ENCODE measurements around the gene TAL1.
"Not testable (repeated sequence)": the region's sequence is repeated elsewhere in the genome, so short reads cannot be mapped to it uniquely, and the experiment has no call there.

Gene TAL1

DNA sequence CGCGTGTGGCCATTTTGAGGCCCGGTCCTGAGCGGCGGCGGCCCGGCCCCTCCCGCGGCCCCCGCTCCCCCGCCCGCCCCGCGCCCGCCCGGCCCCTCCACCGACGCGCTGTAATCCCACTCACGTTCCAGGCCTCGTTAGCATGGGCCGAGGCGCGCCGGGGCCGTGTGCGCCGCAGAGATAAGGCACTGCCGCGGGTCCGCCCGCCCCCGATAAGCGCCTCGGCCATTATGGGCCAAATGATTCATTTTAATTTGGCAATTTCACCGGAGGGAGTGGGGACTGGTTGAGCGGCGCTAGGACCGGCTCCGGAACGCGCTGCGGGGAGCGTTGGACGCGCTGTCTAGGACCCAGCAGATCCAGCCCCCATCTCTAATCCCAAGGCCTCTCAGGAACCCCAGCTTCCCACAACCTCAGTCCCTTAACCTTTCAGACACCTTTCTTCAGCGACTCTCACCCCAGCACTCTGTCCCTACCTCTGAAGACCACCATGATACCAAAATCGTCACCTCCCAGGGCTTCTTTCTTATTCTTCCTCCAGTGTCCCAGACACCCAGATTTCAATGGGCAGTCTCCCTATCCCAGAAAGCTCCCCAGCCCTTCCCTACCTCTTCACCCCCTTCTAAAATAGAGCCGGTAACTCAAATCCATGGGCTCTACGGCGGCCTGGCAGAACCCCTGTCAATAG, at the start of gene TAL1:
Gene TAL1, minus strand, starts transcription at position 39 of the 688 bp plus-strand sequence. CDS start 6,337 bp downstream, outside the sequence.
- in situ Hi-C loops (cut with MboI; ENCODE audit: low sequenced_read_pairs): no loop called here

DNA sequence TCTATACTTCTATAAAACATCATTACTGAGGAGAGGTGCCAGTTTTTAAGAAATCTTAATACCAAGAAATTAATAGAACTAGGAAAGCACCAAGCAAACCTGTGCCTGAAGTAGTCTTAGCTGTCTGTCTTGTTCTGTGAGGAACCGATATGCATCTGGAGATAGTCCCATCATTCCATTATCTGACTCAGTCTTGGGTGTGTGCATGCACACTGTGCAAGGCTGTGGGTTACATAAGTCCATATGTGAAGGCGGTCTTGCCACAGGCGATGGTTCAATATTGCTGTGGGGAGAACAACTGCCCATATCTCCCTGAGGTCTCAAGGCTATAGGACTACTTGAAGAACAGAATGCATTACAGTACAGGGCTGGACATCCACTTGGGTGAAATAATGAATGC, 48.1 kb upstream of the TAL1 start:
- in situ Hi-C loops (cut with MboI; ENCODE audit: low sequenced_read_pairs): no loop called here

DNA sequence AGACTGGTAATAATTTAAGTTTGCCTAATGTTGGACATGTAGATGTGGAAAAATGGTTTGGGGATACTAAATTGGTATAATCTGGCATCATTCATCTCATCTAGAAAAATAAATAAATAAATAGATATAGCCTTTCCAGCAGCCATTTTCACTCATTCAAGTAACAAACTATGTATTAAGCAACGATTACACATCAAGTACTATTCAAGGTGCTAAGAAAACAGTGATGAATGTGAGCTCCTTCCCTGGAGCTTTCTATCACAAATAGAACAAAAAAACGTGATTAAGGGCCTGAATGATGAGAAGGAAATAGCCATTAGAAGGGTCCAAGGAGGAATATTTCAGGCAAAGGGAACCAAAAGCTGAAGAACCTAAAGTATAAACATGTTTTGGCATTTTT, 44.8 kb upstream of the TAL1 start:
- in situ Hi-C loops (cut with MboI; ENCODE audit: low sequenced_read_pairs): no loop called here

DNA sequence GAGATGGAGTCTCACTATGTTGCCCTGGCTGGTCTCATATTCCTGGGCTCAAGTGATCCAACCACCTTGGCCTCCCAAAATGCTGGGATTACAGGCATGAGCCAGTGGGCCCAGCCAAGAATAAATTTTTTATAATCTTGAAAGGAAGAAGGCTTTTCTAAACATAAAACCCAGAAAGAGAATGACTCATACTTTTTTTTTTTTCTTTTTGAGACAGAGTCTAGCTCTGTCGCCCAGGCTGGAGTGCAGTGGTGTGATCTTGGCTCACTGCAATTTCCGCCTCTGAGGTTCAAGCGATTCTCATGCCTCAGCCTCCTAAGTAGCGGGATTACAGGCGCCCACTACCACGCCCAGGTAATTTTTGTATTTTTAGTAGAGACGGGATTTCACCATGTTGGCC, 43.8 kb upstream of the TAL1 start:
- in situ Hi-C loops (cut with MboI; ENCODE audit: low sequenced_read_pairs): not testable (repeated sequence)

DNA sequence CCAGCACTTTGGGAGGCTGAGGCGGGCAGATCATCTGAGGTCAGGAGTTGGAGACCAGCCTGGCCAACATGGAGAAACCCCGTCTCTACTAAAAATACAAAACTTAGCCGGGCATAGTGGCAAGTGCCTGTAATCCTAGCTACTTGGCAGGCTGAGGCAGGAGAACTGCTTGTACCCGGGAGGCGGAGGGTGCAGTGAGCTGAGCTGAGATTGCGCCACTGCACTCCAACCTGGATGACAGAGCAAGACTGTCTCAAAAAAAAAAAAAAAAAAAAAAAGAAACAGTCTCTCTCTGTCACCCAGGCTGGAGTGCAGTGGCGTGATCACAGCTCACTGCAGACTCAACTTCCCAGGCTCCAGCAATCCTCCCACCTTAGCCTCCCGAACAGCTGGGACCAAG, 33.5 kb upstream of the TAL1 start:
- in situ Hi-C loops (cut with MboI; ENCODE audit: low sequenced_read_pairs): not testable (repeated sequence)

DNA sequence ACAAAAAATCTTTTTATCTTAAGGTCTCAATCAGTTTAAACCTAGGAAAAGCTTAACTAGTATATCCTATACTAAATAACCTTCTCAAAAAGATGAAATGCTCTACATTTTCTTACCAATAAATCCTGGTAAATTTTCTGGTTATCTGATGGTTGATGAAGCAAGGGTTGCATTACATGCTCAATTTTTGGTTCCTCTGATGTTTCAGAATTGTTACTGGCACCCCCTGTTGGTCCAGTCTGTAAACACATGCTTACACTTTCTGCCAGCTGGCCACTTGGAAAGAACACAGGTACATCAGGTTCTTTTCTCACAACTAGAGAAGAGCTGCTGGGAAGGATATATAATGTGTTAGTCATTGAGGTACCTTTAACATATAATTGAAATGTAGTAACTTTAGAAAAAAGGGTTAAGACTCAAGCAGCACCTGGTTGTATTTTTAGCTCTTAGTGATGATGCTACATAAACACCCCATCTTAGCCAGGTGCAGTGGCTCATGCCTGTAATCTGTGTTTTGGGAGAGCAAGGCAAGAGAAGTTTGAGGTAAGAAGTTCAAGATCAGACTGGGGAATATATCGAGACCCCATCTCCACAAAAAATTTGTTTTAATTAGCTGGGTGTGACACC, 30.9 kb upstream of the TAL1 start:
- in situ Hi-C loops (cut with MboI; ENCODE audit: low sequenced_read_pairs): no loop called here

DNA sequence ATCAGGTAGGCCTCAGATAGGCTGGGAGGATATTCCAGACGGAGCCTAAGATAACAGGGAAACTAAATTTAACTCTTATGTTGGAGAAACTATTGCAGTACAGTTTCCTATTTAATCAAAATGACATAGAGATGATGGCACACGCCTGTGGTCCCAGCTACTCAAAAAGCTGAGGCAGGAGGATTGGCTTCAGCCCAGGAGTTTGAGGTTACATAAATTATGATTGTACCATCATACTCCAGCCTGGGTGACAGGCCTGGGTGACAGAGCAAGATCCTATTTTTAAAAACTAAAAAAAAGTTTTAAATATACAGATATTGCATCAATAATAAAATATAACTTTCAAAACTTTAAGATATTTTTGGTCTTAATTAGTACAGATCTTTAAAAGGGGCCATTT, 25.2 kb upstream of the TAL1 start:
- in situ Hi-C loops (cut with MboI; ENCODE audit: low sequenced_read_pairs): no loop called here

DNA sequence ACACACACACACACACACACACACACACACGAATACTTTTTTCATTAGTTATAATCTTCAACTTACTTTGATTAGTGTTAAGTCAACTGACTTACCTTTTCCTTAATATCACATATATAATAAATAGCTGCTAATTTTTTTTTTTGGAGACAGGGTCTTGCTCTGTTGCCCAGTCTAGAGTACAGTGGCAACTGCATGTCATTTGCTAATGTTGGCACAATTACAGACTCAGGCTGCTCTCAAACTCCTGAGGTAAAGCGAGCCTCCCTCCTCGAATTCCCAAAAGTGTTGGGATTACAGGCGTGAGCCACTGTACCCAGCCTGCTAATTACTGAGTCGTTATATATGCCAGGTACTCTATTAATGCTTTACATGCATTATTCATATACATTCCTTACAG, 20.8 kb upstream of the TAL1 start:
- in situ Hi-C loops (cut with MboI; ENCODE audit: low sequenced_read_pairs): no loop called here

DNA sequence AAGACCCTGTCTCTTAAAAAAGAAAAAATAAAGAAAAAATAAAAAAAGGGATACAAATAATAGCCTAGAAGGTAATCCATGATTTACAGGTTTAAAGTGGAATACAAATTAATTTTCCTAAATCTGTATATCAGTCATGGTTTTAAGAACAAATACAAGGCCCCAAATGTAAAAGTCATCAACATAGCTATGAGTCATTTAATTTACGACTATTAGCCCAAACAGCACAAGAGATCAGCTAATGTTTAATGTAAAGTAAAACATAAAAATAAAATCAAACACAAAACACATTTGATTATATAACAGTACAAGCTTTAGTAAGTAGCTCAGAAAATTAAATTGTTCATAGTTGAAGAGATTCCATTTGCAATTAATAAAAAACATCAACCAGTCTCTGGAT, 20.3 kb upstream of the TAL1 start:
- in situ Hi-C loops (cut with MboI; ENCODE audit: low sequenced_read_pairs): no loop called here

DNA sequence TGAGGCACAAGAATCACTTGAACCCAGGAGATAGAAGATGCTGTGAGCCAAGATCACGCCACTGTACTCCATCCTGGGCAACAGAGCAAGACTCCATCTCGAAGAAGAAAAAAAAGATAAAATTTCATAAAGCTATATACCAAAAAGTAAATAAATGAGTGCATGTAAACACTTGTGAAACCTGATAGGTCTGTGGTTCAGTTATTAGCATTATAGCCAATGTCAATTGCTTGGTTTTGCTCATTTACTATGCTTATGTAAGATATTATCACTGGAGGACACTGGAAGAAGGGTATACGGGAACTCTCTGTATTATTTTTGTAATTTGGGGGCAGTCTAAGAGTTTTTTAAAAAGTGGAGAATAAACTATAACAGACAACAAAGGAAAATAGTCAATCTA, 17.7 kb upstream of the TAL1 start:
- in situ Hi-C loops (cut with MboI; ENCODE audit: low sequenced_read_pairs): no loop called here

DNA sequence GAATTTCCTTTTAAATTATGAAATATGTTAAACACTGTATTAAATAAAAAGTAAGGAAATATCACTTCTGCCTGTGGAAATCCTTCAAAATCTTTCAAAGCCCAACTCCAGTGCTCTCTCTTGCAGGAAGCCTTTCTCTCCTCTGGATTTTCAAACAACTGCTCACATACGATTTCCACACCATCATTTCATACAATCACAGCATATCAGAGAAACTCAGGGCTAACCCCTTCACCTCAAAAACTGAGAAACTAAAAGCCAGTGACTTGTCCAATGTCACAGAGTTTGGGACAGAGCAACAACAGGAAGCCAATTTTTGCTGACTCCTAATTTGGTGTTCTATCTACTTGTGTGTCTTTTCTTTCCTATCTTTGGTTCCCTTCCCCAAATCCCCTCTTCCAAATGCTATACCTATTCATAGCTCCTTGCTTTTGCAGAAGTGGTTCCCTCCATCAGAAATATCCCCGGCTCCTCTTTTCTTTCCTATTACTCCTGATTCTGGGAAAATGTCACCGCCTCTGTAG, 12.4 kb upstream of the TAL1 start:
- in situ Hi-C loops (cut with MboI; ENCODE audit: low sequenced_read_pairs): no loop called here

DNA sequence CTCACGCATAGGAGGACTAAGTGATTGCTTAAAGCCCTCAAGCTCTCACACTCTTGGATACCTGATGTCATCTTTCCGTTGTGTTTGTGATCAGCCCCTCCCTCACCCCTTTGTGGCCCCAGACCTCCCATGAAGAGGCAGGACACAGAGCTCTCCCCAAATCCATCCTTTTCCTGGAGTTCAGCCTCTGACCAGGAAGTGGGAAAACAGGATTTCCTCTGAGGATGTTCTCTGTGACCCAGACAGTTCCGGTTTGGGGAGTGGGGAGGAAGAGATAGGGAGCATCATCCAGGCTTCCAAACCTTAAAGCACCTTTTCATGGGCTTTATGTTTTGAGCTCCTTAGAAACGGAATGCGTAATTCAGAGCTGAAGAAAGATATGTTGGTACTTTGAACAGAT, 11.9 kb upstream of the TAL1 start:
- in situ Hi-C loops (cut with MboI; ENCODE audit: low sequenced_read_pairs): no loop called here

DNA sequence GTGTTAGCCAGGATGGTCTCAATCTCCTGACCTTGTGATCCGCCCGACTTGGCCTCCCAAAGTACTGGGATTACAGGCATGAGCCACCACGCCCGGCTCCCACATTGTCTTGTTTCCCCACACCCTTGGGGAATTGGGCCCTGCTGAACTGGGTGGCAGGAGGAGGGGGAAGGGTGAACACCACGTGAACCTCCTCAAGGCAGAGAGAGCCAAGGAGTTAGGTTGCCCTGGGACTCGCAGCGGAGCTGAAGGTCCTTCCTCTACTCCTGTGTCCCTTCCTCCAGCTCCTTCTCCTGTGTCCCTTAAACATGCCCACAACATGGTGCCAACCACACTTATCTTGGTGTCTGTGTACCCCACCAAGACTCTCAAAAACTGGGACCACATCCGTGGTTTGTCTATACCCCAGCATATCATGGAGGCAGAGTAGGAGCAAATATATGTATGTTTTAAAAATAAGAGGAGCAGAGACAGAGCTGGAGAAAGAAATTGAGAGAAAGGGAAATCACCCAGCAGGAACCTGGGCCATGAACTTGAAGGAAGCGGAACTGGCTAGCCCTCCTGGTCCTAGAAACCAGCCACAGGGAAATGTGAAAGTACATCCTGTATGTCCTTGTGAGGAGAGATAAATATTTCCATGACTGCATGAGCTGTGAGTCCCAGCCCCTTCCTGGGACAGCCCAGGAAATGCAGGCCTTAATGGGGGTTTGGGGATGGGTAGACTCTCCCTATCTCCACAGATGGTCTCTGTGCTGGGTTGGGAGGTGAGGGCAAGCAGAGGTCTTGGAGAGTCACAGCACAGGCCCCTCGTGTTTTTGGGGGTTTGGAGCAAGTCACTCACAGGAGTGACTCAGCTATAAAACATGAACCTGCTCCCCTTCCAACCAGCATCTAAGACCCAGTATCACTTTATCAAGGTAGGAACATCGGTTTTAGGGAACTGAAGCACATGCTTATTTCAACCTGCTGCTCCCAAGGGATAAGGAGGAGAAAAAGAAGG, 9.4 kb upstream of the TAL1 start:
- in situ Hi-C loops (cut with MboI; ENCODE audit: low sequenced_read_pairs): no loop called here

DNA sequence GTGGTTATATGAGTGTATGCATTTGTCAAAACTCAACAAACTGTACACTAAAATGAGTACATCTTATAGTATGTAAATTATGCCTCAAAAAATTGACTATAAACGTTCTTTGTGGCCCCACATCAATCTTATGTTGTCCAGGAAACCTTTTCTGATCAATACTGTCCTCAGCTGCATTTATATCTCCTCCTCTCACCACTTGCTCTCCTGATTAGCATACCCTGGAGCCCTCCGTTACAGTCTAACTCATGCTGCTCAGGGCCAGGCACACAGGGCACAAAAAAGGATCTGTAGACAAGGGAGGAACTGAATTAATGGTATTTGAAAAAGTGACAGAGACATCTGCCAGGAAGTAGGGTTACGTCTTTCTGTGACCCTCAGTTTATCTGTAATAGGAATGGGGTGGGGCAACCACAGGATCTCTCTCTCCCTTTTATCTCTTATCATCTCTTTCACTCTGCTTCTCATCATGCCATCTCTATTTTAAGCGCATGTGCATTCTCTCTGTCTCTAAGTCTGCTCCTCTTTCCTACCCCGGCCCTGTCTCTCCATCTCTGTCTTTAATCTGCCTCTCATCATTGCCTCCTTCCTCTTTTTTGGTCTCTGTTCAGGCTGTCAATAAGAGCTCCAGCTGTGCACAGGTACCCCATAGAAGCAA, 7.0 kb upstream of the TAL1 start:
- in situ Hi-C loops (cut with MboI; ENCODE audit: low sequenced_read_pairs): no loop called here

DNA sequence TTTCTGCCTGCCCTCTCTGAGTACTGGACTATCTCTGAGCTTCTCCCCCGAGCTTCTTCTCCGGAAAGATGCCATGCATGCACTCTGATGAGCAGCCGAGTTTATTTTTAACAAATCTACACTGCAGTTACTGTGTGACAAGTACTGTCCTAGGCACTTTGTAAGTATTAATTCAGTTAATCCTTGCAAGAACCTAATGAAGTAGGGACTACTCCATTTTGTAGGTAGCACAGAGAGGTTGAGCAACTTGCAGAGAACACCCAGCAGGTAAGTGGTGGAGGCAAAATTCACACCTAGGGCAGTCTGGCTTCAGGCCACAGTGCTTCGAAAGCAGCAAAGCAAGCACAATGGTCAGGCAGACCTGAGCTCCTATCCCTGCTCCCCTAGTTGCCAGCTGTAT, 3.8 kb upstream of the TAL1 start:
- in situ Hi-C loops (cut with MboI; ENCODE audit: low sequenced_read_pairs): no loop called here

DNA sequence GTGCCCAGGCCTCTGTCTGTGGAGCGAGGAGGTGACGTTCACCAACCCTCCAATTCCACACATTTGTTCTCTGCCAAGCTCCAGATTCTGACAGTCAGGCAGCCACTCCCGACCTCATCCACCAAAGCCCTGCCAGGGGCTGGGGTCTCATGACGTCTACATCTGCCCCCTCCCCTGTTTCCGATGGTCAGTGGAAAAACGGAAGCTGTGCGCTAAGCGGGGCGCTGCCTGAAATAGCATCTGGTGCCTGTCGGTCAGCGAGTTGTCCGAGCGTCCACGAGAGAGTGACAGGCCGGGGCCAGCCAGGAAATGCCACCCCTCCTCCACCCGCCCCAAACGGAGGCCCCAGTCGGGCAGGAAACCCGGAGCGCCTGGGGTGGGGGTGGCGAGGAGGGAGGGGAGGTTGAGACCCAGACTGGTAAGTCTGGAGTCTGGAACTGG, 3.2 kb upstream of the TAL1 start:
- in situ Hi-C loops (cut with MboI; ENCODE audit: low sequenced_read_pairs): no loop called here

DNA sequence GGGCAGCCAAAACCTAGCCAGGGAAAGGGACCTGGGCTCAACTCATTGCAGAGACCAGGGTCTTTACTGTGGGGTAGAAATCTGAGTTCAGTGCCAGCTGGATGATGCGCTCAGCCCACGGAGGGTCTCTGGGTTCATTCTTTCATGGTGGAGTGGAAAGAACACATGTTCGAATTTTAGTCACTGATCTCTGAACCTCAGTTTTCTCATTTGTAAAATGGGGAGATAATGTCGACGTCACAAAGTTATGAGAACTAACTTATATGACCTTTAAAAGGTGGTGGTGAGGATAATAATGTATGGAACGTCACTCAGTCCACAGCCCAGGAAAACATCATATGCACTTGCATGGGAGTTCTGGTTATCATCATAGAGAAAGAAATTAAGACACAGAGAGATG, 1.2 kb upstream of the TAL1 start:
- in situ Hi-C loops (cut with MboI; ENCODE audit: low sequenced_read_pairs): no loop called here

DNA sequence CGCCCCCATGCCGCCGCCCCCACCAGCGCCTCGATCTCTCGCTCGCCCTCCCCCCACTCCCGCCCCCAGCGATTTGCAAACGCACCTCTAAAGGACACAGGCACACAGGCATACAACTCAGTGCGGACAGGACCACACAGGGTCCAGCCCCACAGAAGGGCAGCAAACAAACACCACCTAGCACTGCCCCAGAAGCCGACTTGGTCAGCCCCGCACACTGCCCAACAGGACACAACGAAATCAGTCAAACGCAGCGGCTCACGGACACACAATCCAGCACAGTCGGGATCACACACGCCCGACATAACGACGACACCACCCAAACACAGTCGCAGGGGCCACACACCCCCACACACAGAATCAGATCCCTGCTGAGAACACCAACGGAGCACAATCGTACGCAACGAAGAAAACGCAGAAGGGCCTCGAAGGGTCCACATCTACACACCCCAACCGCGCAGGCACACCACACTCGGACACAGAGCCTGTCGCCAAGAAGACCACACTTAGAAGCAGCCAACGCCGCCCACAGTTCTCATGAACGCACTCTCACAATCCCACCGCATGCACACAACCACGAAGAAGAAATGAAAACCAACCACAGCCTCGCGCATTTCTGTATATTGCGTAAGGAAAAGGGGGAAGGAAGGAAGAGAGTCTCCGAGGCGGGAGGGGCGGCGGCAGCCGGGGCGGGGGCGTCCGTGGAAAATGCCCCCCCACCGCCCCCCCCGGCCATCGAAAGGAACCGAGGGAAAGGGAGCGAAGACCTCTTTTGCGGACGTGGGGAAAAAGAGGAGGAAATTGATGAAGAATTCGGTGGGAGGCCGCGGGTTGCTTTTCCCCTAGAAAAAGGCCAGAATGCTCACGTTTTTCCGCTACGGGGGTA, 481 bp downstream of the TAL1 start:
- in situ Hi-C loops (cut with MboI; ENCODE audit: low sequenced_read_pairs): no loop called here

DNA sequence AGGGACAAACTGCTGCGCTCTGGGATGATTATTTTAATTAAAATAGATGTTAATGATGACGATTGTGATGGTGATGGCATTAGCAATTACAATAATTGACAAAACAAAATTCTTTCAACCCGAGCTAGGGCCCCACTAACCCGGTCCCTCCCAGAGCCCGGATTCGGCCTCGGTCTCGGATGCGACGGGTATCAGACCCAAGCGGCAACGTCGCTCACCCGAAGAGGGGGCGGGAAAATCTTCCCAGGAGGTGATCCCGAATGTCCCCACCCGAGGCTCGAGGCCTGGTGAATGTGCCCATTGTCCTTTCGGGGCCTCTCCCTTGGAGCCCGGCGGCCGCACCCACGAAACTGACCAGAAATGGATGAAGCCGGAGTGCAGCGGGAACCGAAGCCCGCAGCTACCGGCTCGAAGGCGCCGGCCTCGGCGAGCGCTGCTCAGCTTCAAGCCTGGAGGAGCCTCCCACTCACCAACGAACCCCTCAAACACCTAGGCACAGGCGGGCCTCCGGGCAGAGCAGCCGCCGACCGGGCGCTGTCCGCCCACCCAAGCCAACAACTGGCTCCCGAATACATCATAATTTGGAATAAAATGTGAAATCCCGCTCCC, 1.2 kb downstream of the TAL1 start:
- in situ Hi-C loops (cut with MboI; ENCODE audit: low sequenced_read_pairs): no loop called here

Measured in HL-60/S4 treated with phorbol 12-myristate 13-acetate at 8.2 ng/mL for 4 days and 3 days (cell line).